ENCODE results near the gene CHADL.
"Not testable (repeated sequence)": the region's sequence is repeated elsewhere in the genome, so short reads cannot be mapped to it uniquely, and the experiment has no call there.

The CHADL gene

GRCh38 chr22:41191467-41191866, 49.3 kb downstream of the CHADL start:
- no peak for DNase-seq (ENCODE audit: low read depth in 2 of 2, low spot score in 1 of 2)

DNA sequence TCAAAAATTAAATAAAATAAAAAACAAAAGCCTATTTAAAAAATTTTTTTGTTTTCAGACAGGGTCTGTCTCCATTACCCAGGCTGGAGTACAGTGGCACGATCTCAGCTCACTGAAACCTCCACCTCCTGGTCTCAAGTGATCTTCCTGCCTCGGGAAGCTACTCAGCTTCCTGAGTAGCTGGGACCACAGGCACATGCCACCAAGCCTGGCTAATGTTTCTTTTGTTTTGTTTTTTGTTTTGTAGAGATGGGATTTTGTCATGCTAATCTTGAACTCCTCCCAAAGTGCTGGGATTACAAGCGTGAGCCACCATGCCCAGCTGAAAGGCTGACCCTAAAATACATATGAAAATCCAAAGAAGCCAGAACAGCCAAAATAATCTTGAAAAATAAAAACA, 56.1 kb downstream of the CHADL start:
- no peak for DNase-seq (ENCODE audit: low read depth in 2 of 2, low spot score in 1 of 2)

DNA sequence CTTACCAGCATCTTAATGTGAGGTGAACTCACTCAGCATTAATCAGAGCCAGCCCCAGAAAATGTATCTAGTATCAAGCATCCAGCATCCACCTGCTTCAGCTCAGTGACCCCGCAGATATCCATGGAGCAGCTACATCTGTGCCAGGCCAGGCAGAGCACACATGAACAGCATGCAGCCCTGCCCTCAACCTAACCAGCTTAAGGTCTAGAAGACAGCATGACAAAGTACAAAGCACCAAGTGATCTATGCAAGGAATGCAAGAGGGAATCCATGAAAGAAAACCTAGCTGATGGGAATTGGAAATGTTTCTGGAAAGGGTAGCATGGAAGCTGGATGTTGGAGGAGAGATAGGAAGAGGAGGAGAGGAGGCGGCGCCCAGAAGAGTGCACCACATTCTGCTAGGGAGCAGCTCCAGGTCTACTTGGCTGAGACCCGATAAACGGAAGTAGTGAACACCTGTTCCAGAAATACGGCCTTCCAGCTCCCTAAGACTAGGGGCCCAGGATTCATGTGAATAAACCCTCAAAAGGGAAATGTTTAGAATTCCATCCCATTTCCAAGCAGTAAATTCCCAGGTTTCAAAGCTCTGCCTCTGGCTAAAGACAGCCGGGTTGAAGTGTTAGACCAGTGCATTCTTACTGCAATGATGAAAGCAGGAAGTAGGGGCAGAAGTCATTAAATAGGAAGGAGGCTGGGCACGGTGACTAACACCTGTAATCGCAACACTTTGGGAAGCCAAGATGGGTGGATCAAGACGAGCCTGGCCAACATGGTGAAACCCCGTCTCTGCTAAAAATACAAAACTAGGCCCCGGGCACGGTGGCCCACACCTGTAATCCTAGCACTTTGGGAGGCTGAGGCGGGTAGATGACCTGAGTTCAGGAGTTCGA, 59.1 kb downstream of the CHADL start:
- no peak for DNase-seq (ENCODE audit: low read depth in 2 of 2, low spot score in 1 of 2)

DNA sequence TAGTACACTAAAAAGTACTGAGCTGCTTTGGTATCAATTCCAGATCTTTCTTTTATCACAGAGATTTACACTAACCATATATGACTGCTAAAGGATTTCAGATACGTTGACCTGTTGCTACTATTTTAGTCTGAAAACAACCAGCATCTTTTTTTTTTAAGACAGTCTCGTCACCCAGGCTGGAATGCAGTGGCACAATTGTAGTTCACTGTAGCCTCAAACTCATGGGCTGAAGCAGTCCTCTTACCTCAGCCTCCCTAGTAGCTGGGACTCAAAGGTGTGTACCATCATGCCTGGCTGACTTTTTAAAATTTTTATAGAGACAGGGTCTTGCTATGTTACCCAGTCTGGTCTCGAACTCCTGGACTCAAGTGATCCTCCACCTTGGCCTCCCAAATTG, 59.8 kb downstream of the CHADL start:
- no peak for DNase-seq (ENCODE audit: low read depth in 2 of 2, low spot score in 1 of 2)

GRCh38 chr22:41180362-41180761, 60.4 kb downstream of the CHADL start:
- not testable (repeated sequence) for DNase-seq (ENCODE audit: low read depth in 2 of 2, low spot score in 1 of 2)
